GM19468 (cell line): ENCODE results near the gene C12orf57.

Experiments used
- ATAC-seq: cut with Tn5 transposase; IDR thresholded peaks from one replicate; pipeline ENCODE4 v1.9.1; 2021; ENCODE audit warnings: mild to moderate bottlenecking, moderate library complexity, moderate number of reproducible peaks; ENCODE audit not compliant: unreplicated experiment; ENCODE audit errors: extremely low read depth

The C12orf57 gene

GRCh38 chr12:6916426-6917200 is 27.2 kb upstream of the C12orf57 start:
- no peak for ATAC-seq

GRCh38 chr12:6917491-6918231 is 26.2 kb upstream of the C12orf57 start:
- no peak for ATAC-seq

GRCh38 chr12:6919588-6919987 is 24.2 kb upstream of the C12orf57 start:
- ATAC-seq = no peak

- no peak for ATAC-seq
Measured at GRCh38 chr12:6921539-6921938, 22.3 kb upstream of the C12orf57 start.

- no peak for ATAC-seq
Measured at GRCh38 chr12:6921996-6922946, 21.6 kb upstream of the C12orf57 start.

- ATAC-seq = no peak
Measured at GRCh38 chr12:6923003-6923732, 20.7 kb upstream of the C12orf57 start.

GRCh38 chr12:6923851-6924250 is 20.0 kb upstream of the C12orf57 start:
- ATAC-seq = no peak

- no peak for ATAC-seq
Measured at GRCh38 chr12:6925239-6925539, 18.6 kb upstream of the C12orf57 start.

GRCh38 chr12:6925540-6926279 is 18.1 kb upstream of the C12orf57 start:
- ATAC-seq = no peak

- no peak for ATAC-seq
Measured at GRCh38 chr12:6927379-6928021, 16.3 kb upstream of the C12orf57 start, which contains the start of gene ATN1. Gene ATN1, plus strand, starts transcription at chr12:6927959. Its CDS starts 6,043 bp downstream, at chr12:6934002.

- no peak for ATAC-seq
Measured at GRCh38 chr12:6928022-6928702, 15.7 kb upstream of the C12orf57 start.

GRCh38 chr12:6928703-6929407 is 15.0 kb upstream of the C12orf57 start:
- ATAC-seq = no peak

GRCh38 chr12:6929466-6930452 is 14.1 kb upstream of the C12orf57 start:
- ATAC-seq = no peak

GRCh38 chr12:6932766-6933165 is 11.1 kb upstream of the C12orf57 start:
- ATAC-seq = no peak

- no peak for ATAC-seq
Measured at GRCh38 chr12:6934110-6934509, 9.7 kb upstream of the C12orf57 start.

GRCh38 chr12:6935371-6936193 is 8.2 kb upstream of the C12orf57 start:
- ATAC-seq = no peak
